HepG2 (cell line): ENCODE results near the gene ZKSCAN3. TPM values are rescaled to one million over a fixed set of nuclear protein-coding genes. Genes with fewer than 3 reads are reported as not detected.
A peak's percentile ranks its signal among the peaks of the same experiment; 100 is the strongest.

ENCODE experiments used
- AGO1 ChIP-seq: fragments of 200-400 bp; formaldehyde crosslinking; IDR thresholded peaks from 2 replicates; pipeline ENCODE4 v1.6.1; 2017; ENCODE audit warnings: mild to moderate bottlenecking, low read depth, low read length, moderate library complexity; ENCODE audit not compliant: poor library complexity, severe bottlenecking
- ERF ChIP-seq: IDR thresholded peaks from 2 replicates; pipeline ENCODE4 v1.6.1; 2018; ENCODE audit warnings: missing biosample characterization, missing genetic modification reagents
- HNRNPUL1 ChIP-seq: fragments of 200-400 bp; formaldehyde crosslinking; IDR thresholded peaks from 2 replicates; pipeline ENCODE4 v1.6.1; 2017; ENCODE audit warnings: low read depth, mild to moderate bottlenecking, low read length, moderate library complexity
- HOXD1 ChIP-seq: sonication (generic); formaldehyde crosslinking; IDR thresholded peaks from 2 replicates; pipeline ENCODE4 v1.5.0; 2020; ENCODE audit warnings: missing genetic modification reagents
- NCOR1 ChIP-seq: fragments of 200-600 bp; sonication (generic); IDR thresholded peaks from 2 replicates; pipeline ENCODE4 v1.7.0; 2017; ENCODE audit warnings: antibody characterized with exemption, low read length, borderline replicate concordance
- PAWR ChIP-seq: sonication (generic); formaldehyde crosslinking; IDR thresholded peaks from 2 replicates; pipeline ENCODE4 v1.4.0; 2020; ENCODE audit warnings: missing genetic modification reagents, mild to moderate bottlenecking, borderline replicate concordance
- RELA ChIP-seq: sonication (generic); formaldehyde crosslinking; IDR thresholded peaks from 2 replicates; pipeline ENCODE4 v1.4.0; 2020; ENCODE audit warnings: missing genetic modification reagents
- RXRB ChIP-seq: IDR thresholded peaks from 2 replicates; pipeline ENCODE4 v1.6.1; 2016; ENCODE audit warnings: borderline replicate concordance, missing genetic modification reagents, missing compliant biosample characterization
- SMAD3 ChIP-seq: sonication (generic); formaldehyde crosslinking; IDR thresholded peaks from 2 replicates; pipeline ENCODE4 v1.4.0; 2020; ENCODE audit warnings: missing genetic modification reagents
- SNAI1 ChIP-seq: sonication (generic); formaldehyde crosslinking; IDR thresholded peaks from 2 replicates; pipeline ENCODE4 v1.5.0; 2020; ENCODE audit warnings: mild to moderate bottlenecking, missing genetic modification reagents, borderline replicate concordance
- SOX6 ChIP-seq, 2 experiments: fragments of 450-650 bp in 1 of 2; sonication (generic) in 1 of 2; formaldehyde crosslinking in 1 of 2; IDR thresholded peaks; 2 replicates each; pipeline versions ENCODE4 v1.4.0 to v1.6.1; 2017 to 2020; ENCODE audit warnings: antibody characterized with exemption in 1 of 2, mild to moderate bottlenecking in 1 of 2, missing genetic modification reagents in 1 of 2
- YEATS4 ChIP-seq: sonication (generic); formaldehyde crosslinking; IDR thresholded peaks from 2 replicates; pipeline ENCODE4 v1.4.0; 2020; ENCODE audit warnings: missing genetic modification reagents, borderline replicate concordance
- YY1 ChIP-seq: IDR thresholded peaks from 2 replicates; pipeline ENCODE4 v1.6.1; 2011; ENCODE audit warnings: low read length, low read depth, moderate library complexity, mild to moderate bottlenecking; ENCODE audit not compliant: insufficient read depth, insufficient replicate concordance
- ZFP1 ChIP-seq: IDR thresholded peaks from 2 replicates; pipeline ENCODE4 v1.6.1; 2016
- ZFP41 ChIP-seq: sonication (generic); formaldehyde crosslinking; IDR thresholded peaks from 2 replicates; pipeline ENCODE4 v1.4.0; 2020; ENCODE audit warnings: mild to moderate bottlenecking, missing genetic modification reagents, borderline replicate concordance
- ZKSCAN5 ChIP-seq: sonication (generic); formaldehyde crosslinking; IDR thresholded peaks from 2 replicates; pipeline ENCODE4 v1.5.1; 2020; ENCODE audit warnings: mild to moderate bottlenecking, missing genetic modification reagents
- ZNF160 ChIP-seq: sonication (generic); formaldehyde crosslinking; IDR thresholded peaks from 2 replicates; pipeline ENCODE4 v1.8.0; 2022; ENCODE audit warnings: mild to moderate bottlenecking, inconsistent platforms, missing genetic modification reagents
- ZNF598 ChIP-seq: sonication (generic); formaldehyde crosslinking; IDR thresholded peaks from 2 replicates; pipeline ENCODE4 v1.5.1; 2020; ENCODE audit warnings: mild to moderate bottlenecking, missing genetic modification reagents, borderline replicate concordance
- ZNF607 ChIP-seq: sonication (generic); formaldehyde crosslinking; IDR thresholded peaks from 2 replicates; pipeline ENCODE4 v1.5.1; 2020; ENCODE audit warnings: missing genetic modification reagents, mild to moderate bottlenecking, borderline replicate concordance
- polyA plus RNA-seq, 8 experiments: library from polyadenylated mRNA; depleted of rRNA in 3 of 8; stranded (reverse) in 7 of 8; unstranded in 1 of 8; fragments of >200 nt; fragmentation: Illumina TruSeq in 4 of 8; extraction: Trizol in 4 of 8; gene quantifications; 2 replicates each; pipeline versions ENCODE4 v1.2.1 to v1.2.3, GENCODE V29; 2011 to 2016; ENCODE audit warnings: low read depth in 4 of 8, missing spikeins in 1 of 8, mixed read lengths in 1 of 8; ENCODE audit not compliant: insufficient read depth in 1 of 8
- total RNA-seq, 5 experiments: library from RNA; depleted of rRNA; stranded (reverse); fragments of >200 nt; fragmentation: Illumina TruSeq; extraction: Trizol; gene quantifications; 2 replicates each; pipeline ENCODE4 v1.2.3, GENCODE V29; 2016; ENCODE audit warnings: low read depth in 1 of 5
- TF ChIP-seq, protein P1 (sequence below): sonication (generic); formaldehyde crosslinking; IDR thresholded peaks from 2 replicates; pipeline ENCODE4 v1.8.0; 2022; ENCODE audit warnings: missing genetic modification reagents, mild to moderate bottlenecking, borderline replicate concordance
- TF ChIP-seq, protein P2 (sequence below): sonication (generic); formaldehyde crosslinking; IDR thresholded peaks from 2 replicates; pipeline ENCODE4 v1.5.0; 2020; ENCODE audit warnings: missing genetic modification reagents
- TF ChIP-seq, protein P3 (sequence below): sonication (generic); formaldehyde crosslinking; conservative IDR thresholded peaks from 2 replicates; pipeline ENCODE4 v1.4.0; 2020; ENCODE audit warnings: mild to moderate bottlenecking, missing genetic modification reagents, moderate library complexity

ZKSCAN3 gene
- total and polyA plus RNA-seq, 2 of the 13 experiments (the other 11 are each of a cell fraction or from before 2014, with no cell fraction given) = 3.3 to 7.4 TPM

DNA sequence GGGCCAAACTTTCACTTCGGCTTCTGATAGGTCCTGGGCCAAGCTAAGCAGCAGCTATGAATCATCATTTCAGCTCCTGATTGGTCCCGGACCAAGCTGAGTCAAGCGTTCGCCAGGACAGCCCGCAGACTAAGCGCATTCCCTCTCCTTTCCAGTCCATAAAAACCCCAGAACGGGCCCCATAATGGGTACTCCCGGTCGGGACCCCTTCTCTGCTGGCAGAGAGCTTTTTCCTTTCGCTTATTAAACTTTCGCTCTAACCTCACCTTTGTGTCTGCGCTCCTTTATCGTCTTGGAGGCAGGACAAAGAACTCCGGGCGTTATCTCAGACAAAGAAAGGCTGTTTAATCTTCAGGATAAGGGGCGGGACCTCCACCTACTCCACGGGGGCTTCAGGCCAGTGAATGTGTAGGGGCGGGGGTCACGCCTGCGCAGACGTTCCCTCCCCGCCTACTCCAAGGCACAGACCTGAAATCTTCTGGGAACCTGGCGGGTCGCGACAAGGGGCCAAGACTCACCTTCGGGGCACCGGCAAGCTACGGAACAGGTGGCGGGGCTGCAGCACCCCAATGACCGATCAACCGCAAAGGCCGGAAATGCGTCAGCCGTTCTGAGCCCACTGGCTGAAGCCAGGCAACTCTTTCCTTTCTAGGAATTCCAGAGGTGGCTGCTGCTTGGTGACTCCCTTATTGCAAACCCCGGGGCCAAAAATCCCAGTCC lies 14.0 kb upstream of the ZKSCAN3 start, which contains the start of gene ZSCAN31 (continued):
- TF ChIP-seq RXRB (CRISPR knock-in tag) (peak; percentile 57), RELA (CRISPR knock-in tag) (no peak), ZKSCAN5 (no peak), PAWR (CRISPR knock-in tag) (peak; percentile 95; the same call in 1 of the 2 replicates), ZNF160 (CRISPR knock-in tag) (peak; percentile 66; the same call in 1 of the 2 replicates), ZFP41 (CRISPR knock-in tag) (no peak), ZNF607 (CRISPR knock-in tag) (0 out of 2 replicates have a peak, but pooled peaks have one; percentile 47), SOX6 (IDR thresholded peaks at IDR 0.05) (no peak), SOX6 (CRISPR knock-in tag; IDR thresholded peaks at IDR 0.05) (peak; percentile 87), ZFP1 (0 out of 2 replicates have a peak, but pooled peaks have one; percentile 51), HOXD1 (CRISPR knock-in tag) (no peak), SNAI1 (CRISPR knock-in tag) (peak; percentile 68; the same call in 1 of the 2 replicates), HNRNPUL1 (no peak), AGO1 (peak; percentile 56), YEATS4 (peak; percentile 85), ERF (peak; percentile 70), YY1 (peak; percentile 74), ZNF598 (CRISPR knock-in tag) (no peak; the same call in none of the 2 replicates), SMAD3 (CRISPR knock-in tag) (peak; percentile 30; the same call in 1 of the 2 replicates), NCOR1 (no peak)
- TF ChIP-seq, protein P1, sequence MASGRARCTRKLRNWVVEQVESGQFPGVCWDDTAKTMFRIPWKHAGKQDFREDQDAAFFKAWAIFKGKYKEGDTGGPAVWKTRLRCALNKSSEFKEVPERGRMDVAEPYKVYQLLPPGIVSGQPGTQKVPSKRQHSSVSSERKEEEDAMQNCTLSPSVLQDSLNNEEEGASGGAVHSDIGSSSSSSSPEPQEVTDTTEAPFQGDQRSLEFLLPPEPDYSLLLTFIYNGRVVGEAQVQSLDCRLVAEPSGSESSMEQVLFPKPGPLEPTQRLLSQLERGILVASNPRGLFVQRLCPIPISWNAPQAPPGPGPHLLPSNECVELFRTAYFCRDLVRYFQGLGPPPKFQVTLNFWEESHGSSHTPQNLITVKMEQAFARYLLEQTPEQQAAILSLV (CRISPR knock-in tag) = peak; percentile 84; the same call in 1 of the 2 replicates
- TF ChIP-seq, protein P2, sequence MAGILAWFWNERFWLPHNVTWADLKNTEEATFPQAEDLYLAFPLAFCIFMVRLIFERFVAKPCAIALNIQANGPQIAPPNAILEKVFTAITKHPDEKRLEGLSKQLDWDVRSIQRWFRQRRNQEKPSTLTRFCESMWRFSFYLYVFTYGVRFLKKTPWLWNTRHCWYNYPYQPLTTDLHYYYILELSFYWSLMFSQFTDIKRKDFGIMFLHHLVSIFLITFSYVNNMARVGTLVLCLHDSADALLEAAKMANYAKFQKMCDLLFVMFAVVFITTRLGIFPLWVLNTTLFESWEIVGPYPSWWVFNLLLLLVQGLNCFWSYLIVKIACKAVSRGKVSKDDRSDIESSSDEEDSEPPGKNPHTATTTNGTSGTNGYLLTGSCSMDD (CRISPR knock-in tag) = no peak
- TF ChIP-seq, protein P3, sequence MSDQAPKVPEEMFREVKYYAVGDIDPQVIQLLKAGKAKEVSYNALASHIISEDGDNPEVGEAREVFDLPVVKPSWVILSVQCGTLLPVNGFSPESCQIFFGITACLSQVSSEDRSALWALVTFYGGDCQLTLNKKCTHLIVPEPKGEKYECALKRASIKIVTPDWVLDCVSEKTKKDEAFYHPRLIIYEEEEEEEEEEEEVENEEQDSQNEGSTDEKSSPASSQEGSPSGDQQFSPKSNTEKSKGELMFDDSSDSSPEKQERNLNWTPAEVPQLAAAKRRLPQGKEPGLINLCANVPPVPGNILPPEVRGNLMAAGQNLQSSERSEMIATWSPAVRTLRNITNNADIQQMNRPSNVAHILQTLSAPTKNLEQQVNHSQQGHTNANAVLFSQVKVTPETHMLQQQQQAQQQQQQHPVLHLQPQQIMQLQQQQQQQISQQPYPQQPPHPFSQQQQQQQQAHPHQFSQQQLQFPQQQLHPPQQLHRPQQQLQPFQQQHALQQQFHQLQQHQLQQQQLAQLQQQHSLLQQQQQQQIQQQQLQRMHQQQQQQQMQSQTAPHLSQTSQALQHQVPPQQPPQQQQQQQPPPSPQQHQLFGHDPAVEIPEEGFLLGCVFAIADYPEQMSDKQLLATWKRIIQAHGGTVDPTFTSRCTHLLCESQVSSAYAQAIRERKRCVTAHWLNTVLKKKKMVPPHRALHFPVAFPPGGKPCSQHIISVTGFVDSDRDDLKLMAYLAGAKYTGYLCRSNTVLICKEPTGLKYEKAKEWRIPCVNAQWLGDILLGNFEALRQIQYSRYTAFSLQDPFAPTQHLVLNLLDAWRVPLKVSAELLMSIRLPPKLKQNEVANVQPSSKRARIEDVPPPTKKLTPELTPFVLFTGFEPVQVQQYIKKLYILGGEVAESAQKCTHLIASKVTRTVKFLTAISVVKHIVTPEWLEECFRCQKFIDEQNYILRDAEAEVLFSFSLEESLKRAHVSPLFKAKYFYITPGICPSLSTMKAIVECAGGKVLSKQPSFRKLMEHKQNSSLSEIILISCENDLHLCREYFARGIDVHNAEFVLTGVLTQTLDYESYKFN = peak; percentile 69
